HUES64 (cell line): ENCODE measurements around the gene IPCEF1.
"Not testable (repeated sequence)": the region's sequence is repeated elsewhere in the genome, so short reads cannot be mapped to it uniquely, and the experiment has no call there.

ENCODE experiments used
- H3K27ac ChIP-seq: 2 replicates; pipeline ENCODE4 v1.7.0; 2013; ENCODE audit warnings: low read depth, low read length, inconsistent platforms
- H3K27me3 ChIP-seq: 2 replicates; pipeline ENCODE4 v1.6.1; 2013; ENCODE audit warnings: mild to moderate bottlenecking, low read length; ENCODE audit not compliant: insufficient read depth
- H3K36me3 ChIP-seq: 2 replicates; pipeline ENCODE4 v1.6.1; 2013; ENCODE audit warnings: mild to moderate bottlenecking, low read length; ENCODE audit not compliant: insufficient read depth
- H3K4me1 ChIP-seq: 2 replicates; pipeline ENCODE4 v1.6.1; 2013; ENCODE audit warnings: mild to moderate bottlenecking, low read length, moderate library complexity; ENCODE audit not compliant: insufficient read depth
- H3K4me3 ChIP-seq: 2 replicates; pipeline ENCODE4 v1.5.1; 2013; ENCODE audit warnings: mild to moderate bottlenecking, low read length, moderate library complexity
- H3K9ac ChIP-seq: 2 replicates; pipeline ENCODE4 v1.6.1; 2013; ENCODE audit warnings: mild to moderate bottlenecking, low read depth, low read length
- H3K9me3 ChIP-seq: 2 replicates; pipeline ENCODE4 v1.6.1; 2013; ENCODE audit warnings: low read depth, low read length; ENCODE audit not compliant: insufficient read depth
- WGBS: fragments of 150-250, 120-280 bp; methylation state at CpG from one replicate; pipeline ENCODE4 v1.1.7; 2013; ENCODE audit warnings: missing lambda C conversion rate; 5-methylcytosine and 5-hydroxymethylcytosine counted together

The IPCEF1 gene

GRCh38 chr6:154245506-154245905, 111.1 kb downstream of the IPCEF1 start:
- Histone ChIP-seq H3K4me1 (peaks cover 53% of the 10 kb centered on the region), H3K27ac (no peak overlapping the region), H3K9me3 (no peaks in the 10 kb centered on the region), H3K36me3 (no peaks in the 10 kb centered on the region), H3K27me3 (no peaks in the 10 kb centered on the region), H3K4me3 (no peak overlapping the region), H3K9ac (no peak overlapping the region)
- 72% methylated on average over 5 of the region's 5 CpGs for WGBS

DNA sequence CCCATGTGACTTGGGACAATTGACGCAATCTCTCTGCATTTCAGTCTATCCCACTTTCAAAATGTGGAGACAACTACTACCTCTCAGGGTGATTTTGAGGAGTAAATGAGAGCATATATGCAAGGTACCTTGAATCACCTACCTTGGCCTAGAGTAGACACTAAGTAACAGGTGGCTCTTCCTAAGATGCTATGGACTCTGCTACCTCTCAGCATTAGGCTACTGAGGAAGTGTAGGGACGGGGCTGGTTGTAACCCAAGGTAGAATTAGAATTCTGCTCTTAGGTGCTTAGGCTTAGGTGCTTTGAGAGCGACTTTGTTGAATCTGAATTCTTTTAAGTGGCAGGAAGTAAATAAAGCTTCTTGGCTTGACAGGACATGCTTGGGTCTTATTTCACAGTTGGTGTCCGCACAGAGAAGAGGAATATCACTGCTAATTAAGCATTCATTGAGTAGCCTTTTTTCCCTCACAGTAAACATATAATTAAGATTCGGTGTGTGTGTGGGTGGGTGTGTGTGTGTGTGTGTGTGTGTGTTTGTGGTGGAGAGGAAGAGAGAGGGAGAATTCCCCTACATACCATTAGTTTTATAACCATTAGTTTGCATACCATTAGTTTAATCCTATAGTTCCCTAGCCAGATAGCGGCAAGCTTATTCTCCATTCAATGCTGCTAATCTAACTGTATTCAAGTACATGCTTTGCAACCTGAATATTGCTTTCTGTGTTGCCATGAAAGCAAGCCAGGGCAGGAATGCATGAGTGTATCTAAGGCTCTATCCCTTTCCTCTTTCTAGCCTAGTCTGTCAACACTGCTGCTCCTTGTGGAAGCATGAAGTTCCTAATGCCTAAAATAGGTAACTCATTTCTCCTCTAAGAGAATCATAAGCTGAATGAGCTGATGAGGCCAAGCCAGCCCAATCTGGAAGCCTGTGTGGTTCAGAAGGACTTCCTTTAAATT, 112.5 kb downstream of the IPCEF1 start:
- WGBS: 90% methylated on average over 4 of the region's 6 CpGs
- H3K9ac ChIP-seq: no peak overlapping the region
- H3K36me3 ChIP-seq: no peaks in the 10 kb centered on the region
- no peak overlapping the region for H3K4me3 ChIP-seq
- H3K9me3 ChIP-seq: no peaks in the 10 kb centered on the region
- no peak overlapping the region for H3K27ac ChIP-seq
- no peaks in the 10 kb centered on the region for H3K27me3 ChIP-seq
- peaks cover 54% of the 10 kb centered on the region for H3K4me1 ChIP-seq

- Histone ChIP-seq H3K36me3 (no peaks in the 10 kb centered on the region), H3K4me1 (peaks cover 43% of the 10 kb centered on the region), H3K27ac (no peak overlapping the region), H3K9ac (no peak overlapping the region), H3K9me3 (no peaks in the 10 kb centered on the region), H3K27me3 (no peaks in the 10 kb centered on the region), H3K4me3 (no peak overlapping the region)
- 95% methylated on average over 13 of the region's 13 CpGs for WGBS
Measured at GRCh38 chr6:154242617-154243357, 113.8 kb downstream of the IPCEF1 start.

GRCh38 chr6:154241581-154241980, 115.0 kb downstream of the IPCEF1 start:
- Histone ChIP-seq H3K27me3 (no peaks in the 10 kb centered on the region), H3K4me1 (peaks cover 31% of the 10 kb centered on the region), H3K9me3 (no peaks in the 10 kb centered on the region), H3K4me3 (no peak overlapping the region), H3K9ac (no peak overlapping the region), H3K36me3 (no peaks in the 10 kb centered on the region), H3K27ac (no peak overlapping the region)
- 89% methylated on average over 8 of the region's 8 CpGs for WGBS

DNA sequence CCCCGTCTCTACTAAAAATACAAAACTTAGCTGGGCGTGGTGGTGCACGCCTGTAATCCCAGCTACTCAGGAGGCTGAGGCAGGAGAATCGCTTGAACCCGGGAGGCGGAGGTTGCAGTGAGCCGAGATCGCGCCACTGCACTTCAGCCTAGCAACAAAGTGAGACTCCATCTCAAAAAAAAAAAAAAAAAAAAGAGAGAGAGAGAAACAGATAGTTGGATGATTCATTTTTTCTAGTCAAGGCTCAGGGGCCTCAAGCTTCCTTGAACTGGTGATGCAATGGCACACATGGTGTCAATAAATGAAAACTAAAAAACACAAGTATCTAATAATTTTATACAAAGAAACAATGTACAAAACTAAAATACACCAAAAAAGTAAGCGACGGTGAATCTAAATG, 115.5 kb downstream of the IPCEF1 start:
- H3K9me3 ChIP-seq, H3K9ac ChIP-seq, H3K27me3 ChIP-seq, H3K4me3 ChIP-seq, H3K27ac ChIP-seq, H3K36me3 ChIP-seq: not testable (repeated sequence)
- 98% methylated on average over 8 of the region's 11 CpGs for WGBS
- peaks cover 26% of the 10 kb centered on the region for H3K4me1 ChIP-seq

GRCh38 chr6:154239392-154239791, 117.2 kb downstream of the IPCEF1 start:
- Histone ChIP-seq H3K9ac (no peak overlapping the region), H3K4me3 (no peak overlapping the region), H3K9me3 (no peaks in the 10 kb centered on the region), H3K27ac (no peak overlapping the region), H3K4me1 (peaks cover 15% of the 10 kb centered on the region), H3K27me3 (no peaks in the 10 kb centered on the region), H3K36me3 (no peaks in the 10 kb centered on the region)
- 78% methylated on average over 7 of the region's 7 CpGs for WGBS

DNA sequence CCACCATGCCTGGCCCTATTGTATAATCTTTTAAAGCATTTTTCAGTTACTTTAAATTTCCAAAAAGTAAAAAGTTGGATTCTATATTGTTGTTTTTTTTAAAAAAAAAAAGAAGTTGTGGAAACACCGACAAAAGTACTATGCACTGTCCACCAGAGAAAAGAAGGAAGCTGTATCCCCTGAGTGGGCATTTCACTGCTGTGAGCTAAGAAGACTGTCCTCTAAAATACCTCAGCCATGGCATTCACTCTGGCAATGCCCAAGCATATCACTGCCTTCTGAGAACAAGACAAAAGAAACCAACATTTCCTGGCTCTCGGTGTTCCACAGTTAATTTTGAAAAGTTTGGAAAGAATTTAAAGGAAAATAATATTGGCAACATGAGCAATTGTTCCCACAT, 117.8 kb downstream of the IPCEF1 start:
- WGBS: 100% methylated on average over 1 of the region's 2 CpGs
- no peak overlapping the region for H3K9ac ChIP-seq
- H3K36me3 ChIP-seq: no peaks in the 10 kb centered on the region
- H3K27ac ChIP-seq: no peak overlapping the region
- no peak overlapping the region for H3K4me3 ChIP-seq
- H3K4me1 ChIP-seq: peaks cover 10% of the 10 kb centered on the region
- no peaks in the 10 kb centered on the region for H3K9me3 ChIP-seq
- H3K27me3 ChIP-seq: no peaks in the 10 kb centered on the region

DNA sequence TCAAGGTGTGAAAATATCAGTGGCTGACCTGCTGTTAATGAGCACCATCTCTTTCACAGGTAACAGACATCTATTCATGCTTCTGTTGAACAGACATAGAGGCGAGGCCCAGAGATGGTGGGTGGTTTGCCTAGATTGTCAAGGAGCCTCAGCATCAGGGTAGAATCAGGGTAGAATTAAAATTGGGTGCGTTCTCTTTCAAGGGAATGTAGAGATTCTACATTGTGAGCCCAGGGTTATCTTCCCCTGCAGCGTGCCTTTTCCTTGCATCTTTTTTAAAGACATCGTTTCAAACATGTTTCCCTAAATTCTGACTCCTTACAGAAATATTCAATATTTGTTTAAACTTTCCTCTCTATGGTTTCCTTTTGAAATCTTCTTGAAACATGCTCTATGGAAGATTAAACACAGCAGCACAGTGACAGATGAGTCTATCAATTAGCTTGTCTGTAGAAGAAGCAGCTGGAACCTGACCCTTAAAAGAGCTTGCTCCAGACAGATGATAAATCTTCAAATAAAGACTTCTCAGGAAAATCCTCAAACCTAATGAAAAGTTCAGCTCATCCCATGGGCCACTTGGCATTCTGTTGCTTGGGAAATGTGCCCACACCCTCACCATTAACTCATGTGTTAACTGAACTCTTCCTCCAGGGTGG, 119.8 kb downstream of the IPCEF1 start:
- Histone ChIP-seq H3K4me1 (peaks cover 5% of the 10 kb centered on the region; the same call in 1 of the 2 replicates), H3K27ac (no peak overlapping the region), H3K36me3 (no peaks in the 10 kb centered on the region), H3K9me3 (no peaks in the 10 kb centered on the region), H3K9ac (no peak overlapping the region), H3K27me3 (no peaks in the 10 kb centered on the region), H3K4me3 (no peak overlapping the region)
- over 99% methylated on average over 4 of the region's 4 CpGs for WGBS

- H3K4me1 ChIP-seq: peaks cover 8% of the 10 kb centered on the region
- 94% methylated on average over 4 of the region's 4 CpGs for WGBS
- no peaks in the 10 kb centered on the region for H3K27me3 ChIP-seq
- no peak overlapping the region for H3K4me3 ChIP-seq
- H3K9me3 ChIP-seq: no peaks in the 10 kb centered on the region
- H3K36me3 ChIP-seq: no peaks in the 10 kb centered on the region
- no peak overlapping the region for H3K27ac ChIP-seq
- no peak overlapping the region for H3K9ac ChIP-seq
Measured at GRCh38 chr6:154234019-154234772, 122.4 kb downstream of the IPCEF1 start.

DNA sequence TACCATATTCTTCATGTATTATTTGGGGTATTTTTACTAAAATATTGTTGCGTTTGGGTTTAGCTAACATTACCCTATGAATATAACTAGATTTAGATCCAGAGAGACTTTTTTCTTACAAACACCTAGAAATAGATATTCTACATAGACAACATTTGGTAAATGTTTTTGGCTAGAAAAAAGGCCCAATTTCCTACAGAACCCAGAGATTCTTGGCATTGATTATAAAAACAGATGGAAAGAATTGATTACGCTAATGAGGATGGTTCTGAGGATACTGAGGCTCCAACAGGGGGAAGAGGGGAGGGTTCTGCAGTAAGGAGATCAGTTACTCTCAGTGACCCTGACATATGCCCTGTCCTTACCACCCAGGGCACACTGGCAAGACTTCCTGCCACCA, 123.2 kb downstream of the IPCEF1 start:
- H3K27me3 ChIP-seq: no peaks in the 10 kb centered on the region
- WGBS: 100% methylated on average over 1 of the region's 2 CpGs
- no peak overlapping the region for H3K4me3 ChIP-seq
- H3K4me1 ChIP-seq: peaks cover 7% of the 10 kb centered on the region; the same call in 1 of the 2 replicates
- H3K9me3 ChIP-seq: no peaks in the 10 kb centered on the region
- no peak overlapping the region for H3K9ac ChIP-seq
- no peaks in the 10 kb centered on the region for H3K36me3 ChIP-seq
- no peak overlapping the region for H3K27ac ChIP-seq
